K562 (cell line): ENCODE results near the gene GLP2R. TPM values are rescaled to one million over a fixed set of nuclear protein-coding genes. Genes with fewer than 3 reads are reported as not detected.

ENCODE experiments used
- ATAC-seq: fragments of 200-7000 bp; cut with Tn5 transposase; 3 replicates; pipeline ENCODE4 v1.9.1; 2020; ENCODE audit warnings: moderate library complexity
- BruUV-seq: library from RNA; stranded (reverse); fragments of 400-500 nt; replicated peaks from 2 replicates; lab custom pipeline; 2021; lab: Mats Ljungman, UMichigan
- CTCF ChIA-PET: fragments of 300-600 bp; formaldehyde crosslinking; extraction: SDS; loops from one replicate; lab custom pipeline; 2021; ENCODE audit warnings: low intra/inter-chr PET ratio; lab: Yijun Ruan, JAX
- POLR2A ChIA-PET: fragments of 300-600, 350-650 bp; sonication (Branson Sonifier 250); formaldehyde crosslinking; extraction: SDS; loops from one replicate; lab custom pipeline; 2021; ENCODE audit warnings: antibody characterized with exemption, inconsistent platforms; lab: Yijun Ruan, JAX
- DNase-seq, 4 experiments: peaks; one replicate each; pipeline versions ENCODE4 v3.0.0 to v3.0.0-alpha.2; 2011 to 2018; ENCODE audit warnings: low spot score in 3 of 4, mixed read lengths in 3 of 4; ENCODE audit errors: extremely low read depth in 1 of 4
- FAIRE-seq: peaks from 2 replicates; lab custom pipeline; 2011; peaks lifted over from hg19 to GRCh38; lab: Jason Lieb, UNC
- H2AFZ ChIP-seq: 2 replicates; pipeline ENCODE4 v1.6.0; 2011; ENCODE audit warnings: low read depth, low read length, control low read depth, inconsistent platforms
- H3K27ac ChIP-seq: fragments of 200-600 bp; 3 replicates; pipeline ENCODE4 v1.8.0; 2011; ENCODE audit warnings: low read depth, mild to moderate bottlenecking, control low read depth, inconsistent platforms, low read length, moderate library complexity, mixed read lengths; ENCODE audit errors: extremely low read depth
- H3K27me3 ChIP-seq, 2 experiments: fragments of 300-600 bp in 1 of 2; 2 replicates in 1 of 2; 3 replicates in 1 of 2; pipeline versions ENCODE4 v1.6.0 to v1.8.0; 2011; ENCODE audit warnings: inconsistent platforms in 2 of 2, low read length in 2 of 2, mild to moderate bottlenecking in 1 of 2, mixed read lengths in 1 of 2, moderate library complexity in 1 of 2; ENCODE audit not compliant: control insufficient read depth in 2 of 2, insufficient read depth in 2 of 2
- H3K36me3 ChIP-seq: fragments of 300-600 bp; 3 replicates; pipeline ENCODE4 v1.8.0; 2011; ENCODE audit warnings: mild to moderate bottlenecking, low read length, inconsistent platforms; ENCODE audit not compliant: control insufficient read depth, insufficient read depth
- H3K4me1 ChIP-seq, 2 experiments: fragments of 200-600 bp in 1 of 2; replicated peaks in 1 of 2; 2 replicates in 1 of 2; 3 replicates in 1 of 2; pipeline versions ENCODE4 v1.5.1 to v1.8.0; 2011; ENCODE audit warnings: inconsistent platforms in 2 of 2, low read length in 2 of 2, mild to moderate bottlenecking in 1 of 2, mixed read lengths in 1 of 2, moderate library complexity in 1 of 2; ENCODE audit not compliant: control insufficient read depth in 2 of 2, insufficient read depth in 2 of 2
- H3K4me2 ChIP-seq: 2 replicates; pipeline ENCODE4 v1.6.1; 2011; ENCODE audit warnings: low read length, control low read depth, inconsistent platforms, mixed read lengths; ENCODE audit not compliant: insufficient read depth
- H3K4me3 ChIP-seq: fragments of 200-600 bp; sonication (generic), shearing (Covaris generic); 2 replicates; pipeline ENCODE4 v1.5.1; 2016; ENCODE audit warnings: control low read depth, inconsistent platforms
- H3K79me2 ChIP-seq: fragments of 200-600 bp; 3 replicates; pipeline ENCODE4 v1.8.0; 2011; ENCODE audit warnings: low read length, inconsistent platforms; ENCODE audit not compliant: control insufficient read depth, insufficient read depth
- H3K9ac ChIP-seq, 2 experiments: 2 replicates each; pipeline versions ENCODE4 v1.6.0 to v1.6.1; 2011; ENCODE audit warnings: low read depth in 2 of 2, low read length in 2 of 2, control low read depth in 1 of 2, inconsistent platforms in 1 of 2, mild to moderate bottlenecking in 1 of 2, mixed read lengths in 1 of 2; ENCODE audit not compliant: insufficient read depth in 1 of 2
- H3K9me1 ChIP-seq: one replicate; pipeline ENCODE4 v1.6.0; 2011; ENCODE audit warnings: inconsistent platforms, mild to moderate bottlenecking, low read length, moderate library complexity; ENCODE audit not compliant: control insufficient read depth, insufficient read depth
- H3K9me3 ChIP-seq: replicated peaks from 2 replicates; pipeline ENCODE4 v1.5.1; 2011; ENCODE audit warnings: low read depth, low read length, inconsistent platforms; ENCODE audit not compliant: control insufficient read depth, insufficient read depth
- H4K20me1 ChIP-seq: replicated peaks from 2 replicates; pipeline ENCODE4 v1.6.1; 2011; ENCODE audit warnings: low read length, inconsistent platforms, mixed read lengths; ENCODE audit not compliant: control insufficient read depth, insufficient read depth
- PTTG1 ChIP-seq: fragments of 450-650 bp; IDR thresholded peaks from 2 replicates; pipeline ENCODE4 v1.6.1; 2016; ENCODE audit warnings: low read depth, mild to moderate bottlenecking, missing genetic modification characterization, missing compliant biosample characterization
- RAD21 ChIP-seq, 2 experiments: fragments of 250-450 bp in 1 of 2; fragments of 450-650 bp in 1 of 2; sonication (Bioruptor Pico) in 1 of 2; formaldehyde crosslinking in 1 of 2; IDR thresholded peaks in 1 of 2; conservative IDR thresholded peaks in 1 of 2; 2 replicates each; pipeline versions ENCODE4 v1.4.0 to v1.8.0; 2020 to 2022; ENCODE audit warnings: mild to moderate bottlenecking in 2 of 2, moderate library complexity in 1 of 2
- WGBS: fragments of 100-300 bp; shearing (Covaris generic); methylation state at CpG from one replicate; pipeline ENCODE4 v1.1.6; 2016; ENCODE audit warnings: low coverage, mixed read lengths; ENCODE audit not compliant: insufficient coverage; ENCODE audit errors: missing lambda C conversion rate; 5-methylcytosine and 5-hydroxymethylcytosine counted together
- in situ Hi-C: fragments of 300-500 bp; cut with MboI; formaldehyde crosslinking; loops from 4 replicates; pipeline ENCODE4 v1.15.0; 2018; ENCODE audit warnings: inconsistent platforms, mixed read lengths
- intact Hi-C: fragments of 100-400 bp; cut with micrococcal nuclease; formaldehyde crosslinking; loops from 2 replicates; pipeline ENCODE4 v1.14.2; 2022
- polyA plus RNA-seq, 8 experiments: library from polyadenylated mRNA; depleted of rRNA in 4 of 8; stranded (reverse) in 5 of 8; unstranded in 3 of 8; fragments of >200 nt; fragmentation: Nextera tagmentation in 2 of 8; fragmentation: Illumina TruSeq in 1 of 8; extraction: Ambion mirVana in 2 of 8; extraction: Trizol in 1 of 8; gene quantifications; 2 replicates each; pipeline versions ENCODE4 v1.2.1 to v1.2.3, GENCODE V29; 2011 to 2014; ENCODE audit warnings: inconsistent platforms in 1 of 8, missing spikeins in 1 of 8
- total RNA-seq, 7 experiments: library from RNA; depleted of rRNA in 6 of 7; stranded (reverse); fragments of >200 nt in 6 of 7; fragmentation: Illumina TruSeq in 2 of 7; extraction: Trizol in 2 of 7; gene quantifications; 2 replicates each; pipeline versions ENCODE4 v1.2.1 to v1.2.3, GENCODE V29; 2011 to 2021; ENCODE audit warnings: low replicate concordance in 1 of 7
- TF ChIP-seq, protein P1 (sequence below), 3 experiments: IDR thresholded peaks in 2 of 3; conservative IDR thresholded peaks in 1 of 3; 2 replicates each; pipeline ENCODE4 v1.5.1; 2011 to 2012; ENCODE audit warnings: low read length in 3 of 3, mild to moderate bottlenecking in 3 of 3, control low read depth in 2 of 3, improper control_type of control experiment in 1 of 3, inconsistent platforms in 1 of 3, low read depth in 1 of 3, mixed read lengths in 1 of 3, moderate library complexity in 1 of 3; ENCODE audit not compliant: insufficient read depth in 2 of 3

The GLP2R gene
- total and polyA plus RNA-seq, 9 of the 15 experiments (the other 6 are each of a cell fraction or from before 2014, with no cell fraction given) = not detected

DNA sequence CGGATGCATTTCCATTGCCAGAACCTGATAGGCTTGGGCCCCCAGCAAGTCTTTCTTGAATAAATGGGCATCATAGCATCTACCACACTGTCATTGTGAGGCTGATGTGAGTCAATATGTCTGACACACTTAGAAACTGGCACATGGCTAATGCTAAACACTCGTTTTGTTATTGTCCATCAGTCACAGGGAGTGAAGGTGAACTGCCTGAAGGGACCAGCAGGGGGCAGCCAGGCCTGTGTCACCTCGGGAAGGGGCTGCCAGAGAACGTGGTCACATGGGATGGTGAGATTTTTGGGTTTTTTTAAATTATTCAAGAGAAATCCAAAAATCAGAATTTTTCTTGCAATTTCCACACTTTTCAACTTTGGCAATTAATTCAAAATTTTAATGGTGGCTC is 80.2 kb downstream of the GLP2R start:
- no peaks in the 10 kb centered on the region for H3K9me3 ChIP-seq
- H3K4me1 ChIP-seq = no peaks in the 10 kb centered on the region
- no peaks in the 10 kb centered on the region for H3K36me3 ChIP-seq
- H3K9ac ChIP-seq = no peak overlapping the region
- FAIRE-seq (no peak), ATAC-seq (peak; percentile 75), DNase-seq (peak; percentile 33 to 70 (median 60))
- no peaks in the 10 kb centered on the region for H3K79me2 ChIP-seq
- ChIA-PET POLR2A (no interaction called here), CTCF (no interaction called here)
- WGBS = 2% methylated on average over 4 of the region's 4 CpGs
- H3K27ac ChIP-seq = no peak overlapping the region
- H3K9me1 ChIP-seq = no peaks in the 10 kb centered on the region
- no TSS peak for BruUV-seq
- no peak overlapping the region for H2AFZ ChIP-seq
- in situ Hi-C loops = no loop called here
- no peaks in the 10 kb centered on the region for H4K20me1 ChIP-seq
- intact Hi-C loops = no loop called here
- peaks cover 0 to 5% of the 10 kb centered on the region in 2 experiments; a peak in 2 of 5 replicates for H3K27me3 ChIP-seq
- TF ChIP-seq, protein P1, sequence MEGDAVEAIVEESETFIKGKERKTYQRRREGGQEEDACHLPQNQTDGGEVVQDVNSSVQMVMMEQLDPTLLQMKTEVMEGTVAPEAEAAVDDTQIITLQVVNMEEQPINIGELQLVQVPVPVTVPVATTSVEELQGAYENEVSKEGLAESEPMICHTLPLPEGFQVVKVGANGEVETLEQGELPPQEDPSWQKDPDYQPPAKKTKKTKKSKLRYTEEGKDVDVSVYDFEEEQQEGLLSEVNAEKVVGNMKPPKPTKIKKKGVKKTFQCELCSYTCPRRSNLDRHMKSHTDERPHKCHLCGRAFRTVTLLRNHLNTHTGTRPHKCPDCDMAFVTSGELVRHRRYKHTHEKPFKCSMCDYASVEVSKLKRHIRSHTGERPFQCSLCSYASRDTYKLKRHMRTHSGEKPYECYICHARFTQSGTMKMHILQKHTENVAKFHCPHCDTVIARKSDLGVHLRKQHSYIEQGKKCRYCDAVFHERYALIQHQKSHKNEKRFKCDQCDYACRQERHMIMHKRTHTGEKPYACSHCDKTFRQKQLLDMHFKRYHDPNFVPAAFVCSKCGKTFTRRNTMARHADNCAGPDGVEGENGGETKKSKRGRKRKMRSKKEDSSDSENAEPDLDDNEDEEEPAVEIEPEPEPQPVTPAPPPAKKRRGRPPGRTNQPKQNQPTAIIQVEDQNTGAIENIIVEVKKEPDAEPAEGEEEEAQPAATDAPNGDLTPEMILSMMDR (IDR thresholded peaks at IDR 0.05 in 2 of 3, conservative IDR thresholded peaks at IDR 0.05 in 1 of 3; ENCODE audit: insufficient read depth in 2 of 3, low read depth in 1 of 3, low read length in 3 of 3) = peak; percentile 43 to 56 (median 44)
- peak in 1 of 2 experiments; percentile 9; a peak in 1 of 4 replicates for TF ChIP-seq RAD21 (CRISPR knock-in tag; conservative IDR thresholded peaks at IDR 0.05 in 1 of 2, IDR thresholded peaks at IDR 0.05 in 1 of 2)
- TF ChIP-seq PTTG1 = no peak
- H3K4me2 ChIP-seq = no peak overlapping the region
- H3K4me3 ChIP-seq = no peak overlapping the region
